ENCODE measurements around the gene ZPBP2.
"Not testable (repeated sequence)": the region's sequence is repeated elsewhere in the genome, so short reads cannot be mapped to it uniquely, and the experiment has no call there.

The ZPBP2 gene

GRCh38 chr17:39855911-39856649 is 11.9 kb upstream of the ZPBP2 start:
- DNase-seq = not testable (repeated sequence)

- no peak for DNase-seq
Measured at GRCh38 chr17:39861235-39861634, 6.8 kb upstream of the ZPBP2 start.

GRCh38 chr17:39863244-39863917 is 4.6 kb upstream of the ZPBP2 start:
- DNase-seq = no peak

- no peak for DNase-seq
Measured at GRCh38 chr17:39863918-39864746, 3.9 kb upstream of the ZPBP2 start, which contains the start of gene IKZF3. Gene IKZF3 (minus strand): TSS chr17:39864312. CDS start chr17:39864126, 186 bp downstream.

GRCh38 chr17:39866013-39866730 is 1.8 kb upstream of the ZPBP2 start:
- DNase-seq = no peak

GRCh38 chr17:39867084-39867879 is 720 bp upstream of the ZPBP2 start:
- no peak for DNase-seq

GRCh38 chr17:39868554-39868942 is 546 bp downstream of the ZPBP2 start:
- no peak for DNase-seq

- DNase-seq = no peak
Measured at GRCh38 chr17:39870776-39871175, 2.8 kb downstream of the ZPBP2 start.

GRCh38 chr17:39871801-39872200 is 3.8 kb downstream of the ZPBP2 start:
- no peak for DNase-seq

GRCh38 chr17:39872751-39873150 is 4.7 kb downstream of the ZPBP2 start:
- DNase-seq = no peak

GRCh38 chr17:39886102-39886501 is 18.1 kb downstream of the ZPBP2 start:
- DNase-seq = not testable (repeated sequence)

GRCh38 chr17:39887078-39887477 is 19.1 kb downstream of the ZPBP2 start:
- DNase-seq = no peak

- DNase-seq = no peak
Measured at GRCh38 chr17:39889200-39889599, 21.2 kb downstream of the ZPBP2 start.

GRCh38 chr17:39894681-39895376 is 26.8 kb downstream of the ZPBP2 start:
- no peak for DNase-seq

GRCh38 chr17:39898088-39898487 is 30.1 kb downstream of the ZPBP2 start:
- DNase-seq = no peak

- DNase-seq = no peak
Measured at GRCh38 chr17:39899215-39899614, 31.2 kb downstream of the ZPBP2 start.

- DNase-seq = not testable (repeated sequence)
Measured at GRCh38 chr17:39902027-39902426, 34.0 kb downstream of the ZPBP2 start.

GRCh38 chr17:39903158-39903884 is 35.3 kb downstream of the ZPBP2 start:
- DNase-seq = no peak

- DNase-seq = no peak
Measured at GRCh38 chr17:39904990-39905288, 36.9 kb downstream of the ZPBP2 start.

GRCh38 chr17:39908789-39909352 is 40.9 kb downstream of the ZPBP2 start:
- no peak for DNase-seq
